NT2/D1 (cell line): Measurements from ENCODE around the gene TEX52.

Experiments
- DNase-seq: peaks from one replicate; pipeline ENCODE4 v3.0.0-alpha.2; 2011; ENCODE audit warnings: low read depth, low spot score
- H3K27me3 ChIP-seq: 2 replicates; pipeline ENCODE4 v1.6.0; 2011; ENCODE audit warnings: mild to moderate bottlenecking; ENCODE audit not compliant: insufficient read length, insufficient read depth
- H3K36me3 ChIP-seq: 2 replicates; pipeline ENCODE4 v1.6.1; 2011; ENCODE audit warnings: mild to moderate bottlenecking, low read length, mixed read lengths; ENCODE audit not compliant: insufficient read depth, insufficient read length
- H3K4me1 ChIP-seq: 2 replicates; pipeline ENCODE4 v1.5.1; 2011; ENCODE audit not compliant: insufficient read depth, insufficient read length
- H3K4me3 ChIP-seq: 2 replicates; pipeline ENCODE4 v1.5.1; 2011; ENCODE audit warnings: low read depth; ENCODE audit not compliant: insufficient read length
- H3K9ac ChIP-seq: 2 replicates; pipeline ENCODE4 v1.6.0; 2011; ENCODE audit warnings: low read depth; ENCODE audit not compliant: insufficient read length
- H3K9me3 ChIP-seq: 2 replicates; pipeline ENCODE4 v1.5.1; 2011; ENCODE audit warnings: mild to moderate bottlenecking, low read length; ENCODE audit not compliant: insufficient read depth
- SUZ12 ChIP-seq: IDR thresholded peaks from 2 replicates; pipeline ENCODE4 v1.6.1; 2011; ENCODE audit not compliant: insufficient read length, insufficient read depth; ENCODE audit errors: extremely low read depth
- YY1 ChIP-seq: IDR thresholded peaks from 2 replicates; pipeline ENCODE4 v1.6.1; 2011; ENCODE audit not compliant: insufficient read length, insufficient read depth
- ZNF274 ChIP-seq: IDR thresholded peaks from 2 replicates; pipeline ENCODE4 v1.6.1; 2011; ENCODE audit warnings: mild to moderate bottlenecking, low read depth, low read length

Gene TEX52

GRCh38 chr12:2853626-2854025, 3.2 kb downstream of the TEX52 start:
- TF ChIP-seq ZNF274 (no peak), SUZ12 (no peak), YY1 (no peak)
- H3K27me3 ChIP-seq: no peaks in the 10 kb centered on the region
- no peak overlapping the region for H3K9ac ChIP-seq
- peak; percentile 99 for DNase-seq
- H3K36me3 ChIP-seq: peaks cover 27% of the 10 kb centered on the region
- no peak overlapping the region for H3K4me3 ChIP-seq
- peaks cover 23% of the 10 kb centered on the region for H3K4me1 ChIP-seq
- no peaks in the 10 kb centered on the region for H3K9me3 ChIP-seq

GRCh38 chr12:2851931-2852330, 4.9 kb downstream of the TEX52 start:
- Histone ChIP-seq H3K4me1 (peaks cover 25% of the 10 kb centered on the region), H3K27me3 (no peaks in the 10 kb centered on the region), H3K9ac (no peak overlapping the region), H3K4me3 (no peak overlapping the region), H3K36me3 (peaks cover 11% of the 10 kb centered on the region), H3K9me3 (no peaks in the 10 kb centered on the region)
- no peak for TF ChIP-seq SUZ12
- TF ChIP-seq YY1: no peak
- no peak for TF ChIP-seq ZNF274
- DNase-seq: no peak

- Histone ChIP-seq H3K4me3 (no peak overlapping the region), H3K27me3 (no peaks in the 10 kb centered on the region)
Measured at GRCh38 chr12:2845280-2845679, 11.6 kb downstream of the TEX52 start.

GRCh38 chr12:2844786-2845185, 12.1 kb downstream of the TEX52 start:
- no peak for DNase-seq
- H3K36me3 ChIP-seq: peaks cover 28% of the 10 kb centered on the region
- H3K9me3 ChIP-seq: no peaks in the 10 kb centered on the region
- no peak overlapping the region for H3K9ac ChIP-seq
- TF ChIP-seq SUZ12: no peak
- no peak for TF ChIP-seq ZNF274
- no peak for TF ChIP-seq YY1
- no peaks in the 10 kb centered on the region for H3K27me3 ChIP-seq
- H3K4me1 ChIP-seq: peaks cover 36% of the 10 kb centered on the region
- no peak overlapping the region for H3K4me3 ChIP-seq

More at GRCh38 chr12:2845280-2845679, 11.6 kb downstream of the TEX52 start:
- H3K36me3 ChIP-seq: peaks cover 25% of the 10 kb centered on the region
- H3K4me1 ChIP-seq: peaks cover 36% of the 10 kb centered on the region
- no peak for TF ChIP-seq SUZ12
- TF ChIP-seq YY1: no peak
- no peak for TF ChIP-seq ZNF274
- DNase-seq: no peak
- no peaks in the 10 kb centered on the region for H3K9me3 ChIP-seq
- peak overlapping the region; percentile 38 for H3K9ac ChIP-seq

- Histone ChIP-seq H3K9ac (no peak overlapping the region), H3K27me3 (no peaks in the 10 kb centered on the region), H3K36me3 (peaks cover 41% of the 10 kb centered on the region), H3K4me3 (no peak overlapping the region), H3K9me3 (no peaks in the 10 kb centered on the region), H3K4me1 (peaks cover 19% of the 10 kb centered on the region)
- no peak for TF ChIP-seq ZNF274
- no peak for TF ChIP-seq SUZ12
- no peak for TF ChIP-seq YY1
- DNase-seq: no peak
Measured at GRCh38 chr12:2842948-2843347, 13.9 kb downstream of the TEX52 start.

- Histone ChIP-seq H3K9me3 (no peaks in the 10 kb centered on the region), H3K4me1 (peaks cover 14% of the 10 kb centered on the region), H3K4me3 (no peak overlapping the region), H3K36me3 (peaks cover 52% of the 10 kb centered on the region), H3K27me3 (no peaks in the 10 kb centered on the region), H3K9ac (no peak overlapping the region)
- DNase-seq: no peak
- TF ChIP-seq SUZ12 (no peak), YY1 (no peak), ZNF274 (no peak)
Measured at GRCh38 chr12:2841056-2841650, 15.7 kb downstream of the TEX52 start.

GRCh38 chr12:2836574-2836973, 20.3 kb downstream of the TEX52 start:
- Histone ChIP-seq H3K27me3 (no peaks in the 10 kb centered on the region), H3K9me3 (no peaks in the 10 kb centered on the region), H3K4me3 (no peak overlapping the region), H3K4me1 (peaks cover 25% of the 10 kb centered on the region), H3K9ac (no peak overlapping the region), H3K36me3 (peaks cover 57% of the 10 kb centered on the region)
- TF ChIP-seq ZNF274: no peak
- TF ChIP-seq YY1: no peak
- no peak for TF ChIP-seq SUZ12
- DNase-seq: no peak

GRCh38 chr12:2835691-2836403, 21.0 kb downstream of the TEX52 start:
- H3K36me3 ChIP-seq: peaks cover 58% of the 10 kb centered on the region
- H3K9ac ChIP-seq: no peak overlapping the region
- DNase-seq: no peak
- TF ChIP-seq ZNF274 (no peak), SUZ12 (no peak), YY1 (no peak)
- no peaks in the 10 kb centered on the region for H3K9me3 ChIP-seq
- no peak overlapping the region for H3K4me3 ChIP-seq
- H3K4me1 ChIP-seq: peaks cover 23% of the 10 kb centered on the region
- H3K27me3 ChIP-seq: no peaks in the 10 kb centered on the region
